Measurements from ENCODE around the gene DBH.

The DBH gene

GRCh38 chr9:133628766-133629165 is 7.4 kb upstream of the DBH start:
- in situ Hi-C loops (cut with MboI; ENCODE audit: low pct_unique_long_range_greater_than_20kb, low sequenced_read_pairs, unreplicated experiment), result no loop called here
- DNase-seq (ENCODE audit: low spot score), result no peak
- no peak for TF ChIP-seq CTCF (IDR thresholded peaks at IDR 0.05; ENCODE audit: extremely low read depth, insufficient read depth, missing control alignments)

GRCh38 chr9:133629221-133630110 is 6.7 kb upstream of the DBH start:
- in situ Hi-C loops (cut with MboI; ENCODE audit: low pct_unique_long_range_greater_than_20kb, low sequenced_read_pairs, unreplicated experiment), result no loop called here
- DNase-seq (ENCODE audit: low spot score), result no peak
- no peak for TF ChIP-seq CTCF (IDR thresholded peaks at IDR 0.05; ENCODE audit: extremely low read depth, insufficient read depth, missing control alignments)

GRCh38 chr9:133631111-133631510 is 5.1 kb upstream of the DBH start:
- in situ Hi-C loops (cut with MboI; ENCODE audit: low pct_unique_long_range_greater_than_20kb, low sequenced_read_pairs, unreplicated experiment), result no loop called here
- no peak for TF ChIP-seq CTCF (IDR thresholded peaks at IDR 0.05; ENCODE audit: extremely low read depth, insufficient read depth, missing control alignments)
- DNase-seq (ENCODE audit: low spot score), result no peak

- no peak for DNase-seq (ENCODE audit: low spot score)
- no peak for TF ChIP-seq CTCF (IDR thresholded peaks at IDR 0.05; ENCODE audit: extremely low read depth, insufficient read depth, missing control alignments)
These were observed 3.1 kb upstream of the DBH start for GRCh38 chr9:133632806-133633680.

GRCh38 chr9:133633681-133634080 is 2.5 kb upstream of the DBH start:
- no peak for TF ChIP-seq CTCF (IDR thresholded peaks at IDR 0.05; ENCODE audit: extremely low read depth, insufficient read depth, missing control alignments)
- DNase-seq (ENCODE audit: low spot score), result no peak
- in situ Hi-C loops (cut with MboI; ENCODE audit: low pct_unique_long_range_greater_than_20kb, low sequenced_read_pairs, unreplicated experiment), result no loop called here

More at GRCh38 chr9:133632806-133633680, 3.1 kb upstream of the DBH start:
- in situ Hi-C loops (cut with MboI; ENCODE audit: low pct_unique_long_range_greater_than_20kb, low sequenced_read_pairs, unreplicated experiment), result no loop called here

GRCh38 chr9:133634081-133634691 is 2.0 kb upstream of the DBH start:
- in situ Hi-C loops (cut with MboI; ENCODE audit: low pct_unique_long_range_greater_than_20kb, low sequenced_read_pairs, unreplicated experiment), result no loop called here
- DNase-seq (ENCODE audit: low spot score), result no peak
- TF ChIP-seq CTCF (IDR thresholded peaks at IDR 0.05; ENCODE audit: extremely low read depth, insufficient read depth, missing control alignments), result no peak

All from GM13977 (cell line).